Spinal cord (tissue), 10 donors: Measurements from ENCODE around the gene CTRB2. TPM values are rescaled to one million over a fixed set of nuclear protein-coding genes. Genes with fewer than 3 reads are reported as not detected.
A peak's percentile ranks its signal among the peaks of the same experiment; 100 is the strongest.

Experiments
- DNase-seq, 6 donors: peaks; one replicate each; pipeline versions ENCODE4 v3.0.0 to v3.0.0-alpha.2; 2013 to 2015; ENCODE audit warnings: low spot score in 6 of 6, low read depth in 4 of 6
- H3K27ac ChIP-seq: one replicate; pipeline ENCODE4 v1.5.1; 2013; ENCODE audit warnings: low read depth, low read length, control low read depth
- H3K27me3 ChIP-seq: one replicate; pipeline ENCODE4 v1.6.1; 2013; ENCODE audit warnings: low read length; ENCODE audit not compliant: control insufficient read depth, insufficient read depth
- H3K36me3 ChIP-seq: one replicate; pipeline ENCODE4 v1.6.1; 2013; ENCODE audit warnings: low read length; ENCODE audit not compliant: control insufficient read depth, insufficient read depth
- H3K4me1 ChIP-seq: one replicate; pipeline ENCODE4 v1.6.1; 2013; ENCODE audit warnings: low read length; ENCODE audit not compliant: control insufficient read depth, insufficient read depth
- H3K4me3 ChIP-seq: one replicate; pipeline ENCODE4 v1.5.1; 2013; ENCODE audit warnings: low read depth, low read length, control low read depth
- H3K9me3 ChIP-seq: one replicate; pipeline ENCODE4 v1.6.1; 2013; ENCODE audit warnings: low read length; ENCODE audit not compliant: control insufficient read depth, insufficient read depth
- WGBS: methylation state at CpG from one replicate; pipeline ENCODE4 v1.1.5; 2013; ENCODE audit warnings: missing lambda C conversion rate; ENCODE audit not compliant: insufficient coverage; 5-methylcytosine and 5-hydroxymethylcytosine counted together
- polyA plus RNA-seq, 2 donors: library from polyadenylated mRNA; unstranded; fragments of 120-200 nt; gene quantifications; one replicate each; pipeline ENCODE4 v1.2.1, GENCODE V29; 2013; ENCODE audit not compliant: insufficient read length in 2 of 2
- total RNA-seq, 2 donors: library from RNA; depleted of rRNA in 1 of 2; stranded (reverse); fragments of 120-200 nt in 1 of 2; fragments of >200 nt in 1 of 2; gene quantifications; one replicate each; pipeline versions ENCODE4 v1.2.3 to v1.2.4, GENCODE V29; 2013 to 2014
- donor health status: healthy.

The CTRB2 gene
- total and polyA plus RNA-seq, 4 donors: 0.20 to 0.24 TPM; not detected in 2

- Histone ChIP-seq H3K4me1 (peaks cover 71% of the 10 kb centered on the region), H3K9me3 (no peaks in the 10 kb centered on the region), H3K4me3 (no peak overlapping the region), H3K27me3 (no peaks in the 10 kb centered on the region), H3K27ac (no peak overlapping the region), H3K36me3 (peaks cover 96% of the 10 kb centered on the region)
- no peak for DNase-seq
- 92% methylated on average over 28 of the region's 28 CpGs for WGBS
Observed at GRCh38 chr16:75236736-75237397, 29.9 kb upstream of the CTRB2 start.

GRCh38 chr16:75236232-75236631, 29.3 kb upstream of the CTRB2 start:
- no peak overlapping the region for H3K27ac ChIP-seq
- WGBS: 90% methylated on average over 7 of the region's 7 CpGs
- no peaks in the 10 kb centered on the region for H3K27me3 ChIP-seq
- H3K4me1 ChIP-seq: peaks cover 65% of the 10 kb centered on the region
- H3K9me3 ChIP-seq: no peaks in the 10 kb centered on the region
- H3K36me3 ChIP-seq: peaks cover 90% of the 10 kb centered on the region
- peak in 1 of 6 donors; percentile 1 for DNase-seq
- H3K4me3 ChIP-seq: no peak overlapping the region

- H3K9me3 ChIP-seq: no peaks in the 10 kb centered on the region
- H3K4me3 ChIP-seq: no peak overlapping the region
- peak in 1 of 6 donors; percentile 1 for DNase-seq
- peaks cover 60% of the 10 kb centered on the region for H3K4me1 ChIP-seq
- no peak overlapping the region for H3K27ac ChIP-seq
- H3K27me3 ChIP-seq: no peaks in the 10 kb centered on the region
- peaks cover 89% of the 10 kb centered on the region for H3K36me3 ChIP-seq
- 94% methylated on average over 33 of the region's 34 CpGs for WGBS
Observed at GRCh38 chr16:75235721-75236193, 28.8 kb upstream of the CTRB2 start.

- Histone ChIP-seq H3K9me3 (no peaks in the 10 kb centered on the region), H3K4me1 (peaks cover 53% of the 10 kb centered on the region), H3K27ac (peak overlapping the region; percentile 58), H3K4me3 (no peak overlapping the region), H3K27me3 (no peaks in the 10 kb centered on the region), H3K36me3 (peaks cover 89% of the 10 kb centered on the region)
- peak in 1 of 6 donors; percentile 4 for DNase-seq
- 79% methylated on average over 46 of the region's 48 CpGs for WGBS
Observed at GRCh38 chr16:75234856-75235696, 28.1 kb upstream of the CTRB2 start.

- no peak overlapping the region for H3K4me3 ChIP-seq
- no peak for DNase-seq
- no peaks in the 10 kb centered on the region for H3K9me3 ChIP-seq
- H3K4me1 ChIP-seq: peaks cover 38% of the 10 kb centered on the region
- 66% methylated on average over 7 of the region's 7 CpGs for WGBS
- no peaks in the 10 kb centered on the region for H3K27me3 ChIP-seq
- H3K36me3 ChIP-seq: peaks cover 89% of the 10 kb centered on the region
- no peak overlapping the region for H3K27ac ChIP-seq
Observed at GRCh38 chr16:75233611-75233938, 26.6 kb upstream of the CTRB2 start.

- no peak for DNase-seq
- H3K4me3 ChIP-seq: no peak overlapping the region
- H3K36me3 ChIP-seq: peaks cover 87% of the 10 kb centered on the region
- H3K4me1 ChIP-seq: peaks cover 24% of the 10 kb centered on the region
- no peaks in the 10 kb centered on the region for H3K9me3 ChIP-seq
- H3K27ac ChIP-seq: no peak overlapping the region
- H3K27me3 ChIP-seq: no peaks in the 10 kb centered on the region
- WGBS: 94% methylated on average over 3 of the region's 11 CpGs
Observed at GRCh38 chr16:75231570-75231969, 24.6 kb upstream of the CTRB2 start.

- Histone ChIP-seq H3K9me3 (no peaks in the 10 kb centered on the region), H3K4me3 (no peak overlapping the region), H3K27me3 (no peaks in the 10 kb centered on the region), H3K4me1 (peaks cover 23% of the 10 kb centered on the region), H3K27ac (no peak overlapping the region), H3K36me3 (peaks cover 80% of the 10 kb centered on the region)
- no peak for DNase-seq
- WGBS: 97% methylated on average over 6 of the region's 9 CpGs
Observed at GRCh38 chr16:75230471-75231110, 23.6 kb upstream of the CTRB2 start.

GRCh38 chr16:75229172-75230031, 22.4 kb upstream of the CTRB2 start:
- Histone ChIP-seq H3K4me3 (no peak overlapping the region), H3K9me3 (no peaks in the 10 kb centered on the region), H3K4me1 (peaks cover 11% of the 10 kb centered on the region), H3K36me3 (peaks cover 68% of the 10 kb centered on the region), H3K27ac (no peak overlapping the region), H3K27me3 (no peaks in the 10 kb centered on the region)
- DNase-seq: no peak
- 95% methylated on average over 48 of the region's 48 CpGs for WGBS
